Cardiac fibroblast (primary cell): Measurements from ENCODE around the gene SRGAP3.

ENCODE experiments used
- DNase-seq, 2 donors: peaks; one replicate each; pipeline versions ENCODE4 v3.0.0 to v3.0.0-alpha.2; 2010; ENCODE audit warnings: low read depth in 2 of 2
- H3K4me3 ChIP-seq, 2 donors: replicated peaks in 1 of 2; 1 replicate in 1 of 2; 2 replicates in 1 of 2; pipeline ENCODE4 v1.5.1; 2011; ENCODE audit warnings: low read depth in 2 of 2, low read length in 2 of 2, mild to moderate bottlenecking in 2 of 2, moderate library complexity in 1 of 2
- TF ChIP-seq, protein P1 (sequence below): IDR thresholded peaks from one replicate; pipeline ENCODE4 v1.5.1; 2011; ENCODE audit warnings: low read depth, mild to moderate bottlenecking, low read length, inconsistent platforms

The SRGAP3 gene

DNA sequence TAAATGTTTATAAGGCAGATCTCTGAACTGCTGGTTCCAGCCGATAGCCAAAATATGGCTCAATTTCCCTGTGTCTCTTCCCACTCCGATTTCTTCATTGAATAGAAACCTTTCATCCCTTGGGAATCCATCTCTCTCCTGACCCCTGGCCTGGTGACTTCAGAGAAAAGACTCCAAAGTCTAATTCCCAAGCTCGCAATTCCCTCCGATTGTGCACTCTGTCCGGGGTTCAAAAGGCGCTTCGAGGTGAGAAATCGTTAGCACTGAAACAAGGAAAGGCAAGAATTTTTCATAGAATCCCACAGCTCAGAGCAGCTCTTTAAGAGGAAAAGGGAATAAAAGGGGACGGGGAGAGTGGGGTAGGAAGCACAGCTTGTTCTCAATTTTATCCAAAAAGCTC, 267.7 kb downstream of the SRGAP3 start:
- no peak overlapping the region for H3K4me3 ChIP-seq
- no peak for DNase-seq
- TF ChIP-seq, protein P1, sequence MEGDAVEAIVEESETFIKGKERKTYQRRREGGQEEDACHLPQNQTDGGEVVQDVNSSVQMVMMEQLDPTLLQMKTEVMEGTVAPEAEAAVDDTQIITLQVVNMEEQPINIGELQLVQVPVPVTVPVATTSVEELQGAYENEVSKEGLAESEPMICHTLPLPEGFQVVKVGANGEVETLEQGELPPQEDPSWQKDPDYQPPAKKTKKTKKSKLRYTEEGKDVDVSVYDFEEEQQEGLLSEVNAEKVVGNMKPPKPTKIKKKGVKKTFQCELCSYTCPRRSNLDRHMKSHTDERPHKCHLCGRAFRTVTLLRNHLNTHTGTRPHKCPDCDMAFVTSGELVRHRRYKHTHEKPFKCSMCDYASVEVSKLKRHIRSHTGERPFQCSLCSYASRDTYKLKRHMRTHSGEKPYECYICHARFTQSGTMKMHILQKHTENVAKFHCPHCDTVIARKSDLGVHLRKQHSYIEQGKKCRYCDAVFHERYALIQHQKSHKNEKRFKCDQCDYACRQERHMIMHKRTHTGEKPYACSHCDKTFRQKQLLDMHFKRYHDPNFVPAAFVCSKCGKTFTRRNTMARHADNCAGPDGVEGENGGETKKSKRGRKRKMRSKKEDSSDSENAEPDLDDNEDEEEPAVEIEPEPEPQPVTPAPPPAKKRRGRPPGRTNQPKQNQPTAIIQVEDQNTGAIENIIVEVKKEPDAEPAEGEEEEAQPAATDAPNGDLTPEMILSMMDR, result no peak

DNA sequence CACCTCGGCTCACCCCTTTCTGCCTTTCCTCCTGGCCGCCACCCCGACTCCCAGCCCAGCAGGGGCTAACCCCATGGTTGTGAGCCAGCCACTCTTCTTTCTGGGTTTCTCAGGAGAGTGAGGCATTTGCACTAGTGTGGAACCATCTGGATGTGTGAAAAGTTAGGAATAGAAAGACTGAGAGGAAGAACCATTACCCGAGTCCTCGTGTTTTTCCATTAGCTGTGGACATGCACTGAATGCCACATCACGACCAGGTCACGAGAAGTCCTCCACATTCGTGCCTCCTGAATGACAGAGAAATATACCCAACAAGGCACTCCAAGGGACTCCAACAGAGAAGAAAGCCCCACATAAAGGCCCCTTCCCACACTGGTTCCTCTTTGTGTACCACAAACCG, 268.1 kb downstream of the SRGAP3 start:
- no peak for DNase-seq
- TF ChIP-seq, protein P1, result no peak
- no peak overlapping the region for H3K4me3 ChIP-seq

DNA sequence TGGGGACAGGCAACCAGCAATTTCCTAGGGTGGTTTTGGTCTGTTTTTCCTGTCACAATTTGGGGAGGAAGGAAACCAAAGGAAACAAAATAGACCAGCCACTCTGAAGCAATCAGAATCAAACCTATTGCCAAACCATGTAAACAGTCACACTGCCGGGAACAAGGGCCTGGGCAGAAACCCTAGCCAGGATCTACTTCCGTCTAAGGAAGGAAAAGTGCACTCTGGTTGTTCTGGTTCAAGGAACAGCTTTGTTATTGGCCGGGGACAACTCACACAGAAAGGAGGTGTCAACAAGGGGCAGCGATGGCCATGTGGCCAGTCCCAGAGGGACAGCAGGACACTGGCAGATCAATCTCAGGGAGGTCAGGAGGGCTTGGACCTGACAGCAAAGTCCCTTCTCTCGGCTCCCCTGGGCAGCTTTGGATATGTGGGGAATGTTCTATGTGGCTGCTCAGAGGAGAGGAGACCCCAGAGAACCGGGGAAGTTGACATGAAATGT, 268.6 kb downstream of the SRGAP3 start:
- no peak for DNase-seq
- H3K4me3 ChIP-seq, result no peak overlapping the region
- TF ChIP-seq, protein P1, result no peak

- TF ChIP-seq, protein P1, result no peak
- no peak for DNase-seq
Observed at GRCh38 chr3:8979262-8979661, 270.2 kb downstream of the SRGAP3 start.

DNA sequence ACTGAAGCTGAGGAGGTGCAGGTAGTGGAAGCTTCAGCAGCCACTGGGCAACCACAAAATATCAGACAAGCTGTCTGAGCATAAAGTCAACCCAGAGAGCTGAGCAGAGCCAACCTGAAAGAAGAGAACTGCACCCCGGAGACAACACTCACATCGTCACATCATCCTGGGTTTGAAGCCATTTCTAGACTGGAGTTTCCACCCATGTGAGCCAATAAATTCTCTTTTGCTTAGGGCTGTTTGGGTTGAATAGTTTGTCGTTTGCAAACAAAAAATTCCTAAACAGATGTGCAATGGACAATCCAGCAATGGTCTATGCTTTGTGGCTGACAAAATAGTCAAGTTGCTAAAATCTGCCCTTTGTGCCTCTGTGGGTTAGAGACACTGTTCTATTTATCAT, 270.9 kb downstream of the SRGAP3 start:
- H3K4me3 ChIP-seq, result no peak overlapping the region
- no peak for DNase-seq
- TF ChIP-seq, protein P1, result no peak

More at GRCh38 chr3:8979262-8979661, 270.2 kb downstream of the SRGAP3 start:
- H3K4me3 ChIP-seq, result no peak overlapping the region

GRCh38 chr3:8976540-8977182, 272.8 kb downstream of the SRGAP3 start:
- TF ChIP-seq, protein P1, result no peak
- no peak for DNase-seq
- H3K4me3 ChIP-seq, result no peak overlapping the region
